Panc1 (cell line): ENCODE data around the gene PAQR7. TPM values are rescaled to one million over a fixed set of nuclear protein-coding genes. Genes with fewer than 3 reads are reported as not detected.

Experiments
- ATAC-seq: fragments of 200-7000 bp; cut with Tn5 transposase; 2 replicates; pipeline ENCODE4 v1.9.1; 2020; ENCODE audit warnings: mild to moderate bottlenecking, moderate library complexity
- BruUV-seq: library from RNA; stranded (reverse); fragments of 400-500 nt; replicated peaks from 2 replicates; lab custom pipeline; 2021; lab: Mats Ljungman, UMichigan
- CTCF ChIA-PET: fragments of 300-600 bp; sonication (Branson Sonifier 250); formaldehyde crosslinking; loops from one replicate; lab custom pipeline; 2022; ENCODE audit warnings: antibody characterized with exemption; lab: Charles Lee
- POLR2A ChIA-PET: fragments of 300-600 bp; sonication (Branson Sonifier 250); formaldehyde crosslinking; loops from one replicate; lab custom pipeline; 2022; ENCODE audit warnings: antibody characterized with exemption; lab: Charles Lee
- DNase-seq: peaks from one replicate; pipeline ENCODE4 v3.0.0-alpha.2; 2010; ENCODE audit warnings: low read depth, low spot score
- H3K27ac ChIP-seq: 2 replicates; pipeline ENCODE4 v1.5.1; 2011; ENCODE audit warnings: mild to moderate bottlenecking, low read length, inconsistent platforms
- H3K27me3 ChIP-seq: fragments of 200-500 bp; sonication (Bioruptor generic); 2 replicates; pipeline ENCODE4 v1.6.0; 2014; ENCODE audit warnings: low read length, inconsistent platforms; ENCODE audit not compliant: control insufficient read depth, insufficient read depth
- H3K36me3 ChIP-seq: fragments of 200-500 bp; sonication (Bioruptor generic); 2 replicates; pipeline ENCODE4 v1.5.1; 2014; ENCODE audit warnings: inconsistent platforms, mild to moderate bottlenecking, low read length, moderate library complexity; ENCODE audit not compliant: control insufficient read depth, insufficient read depth
- H3K4me1 ChIP-seq: 2 replicates; pipeline ENCODE4 v1.5.1; 2011; ENCODE audit warnings: inconsistent platforms, mild to moderate bottlenecking, low read length, moderate library complexity; ENCODE audit not compliant: control insufficient read depth, insufficient read depth
- H3K4me3 ChIP-seq, 2 experiments: 2 replicates each; pipeline ENCODE4 v1.5.1; 2011 to 2012; ENCODE audit warnings: low read depth in 2 of 2, low read length in 2 of 2, mild to moderate bottlenecking in 2 of 2, inconsistent platforms in 1 of 2, moderate library complexity in 1 of 2
- H3K9me3 ChIP-seq: fragments of 200-500 bp; sonication (Bioruptor generic); 2 replicates; pipeline ENCODE4 v1.5.1; 2014; ENCODE audit warnings: low read depth, mild to moderate bottlenecking, inconsistent platforms, low read length, moderate library complexity; ENCODE audit not compliant: control insufficient read depth, insufficient read depth
- CTCF ChIP-seq: fragments of 450-650 bp; IDR thresholded peaks from 2 replicates; pipeline ENCODE4 v1.5.1; 2017; ENCODE audit warnings: mild to moderate bottlenecking
- POLR2AphosphoS5 ChIP-seq: IDR thresholded peaks from 2 replicates; pipeline ENCODE4 v1.6.1; 2012; ENCODE audit warnings: mild to moderate bottlenecking, low read depth, low read length, moderate library complexity
- SIN3A ChIP-seq: IDR thresholded peaks from 2 replicates; pipeline ENCODE4 v1.6.1; 2012; ENCODE audit warnings: low read depth, mild to moderate bottlenecking, low read length, moderate library complexity, borderline replicate concordance; ENCODE audit not compliant: insufficient read depth
- TCF7L2 ChIP-seq: IDR thresholded peaks from 2 replicates; pipeline ENCODE4 v1.6.1; 2011; ENCODE audit warnings: mild to moderate bottlenecking, low read depth, low read length, inconsistent platforms
- in situ Hi-C: cut with HindIII; loops from 2 replicates; pipeline ENCODE4 v1.10.0; 2016; ENCODE audit warnings: low sequenced_read_pairs, low pct_unique_long_range_greater_than_20kb
- intact Hi-C: fragments of 100-400 bp; cut with micrococcal nuclease; formaldehyde crosslinking; loops from one replicate; pipeline ENCODE4 v1.10.0; 2022; ENCODE audit not compliant: unreplicated experiment
- total RNA-seq: library from RNA; stranded (reverse); gene quantifications from one replicate; pipeline ENCODE4 v1.2.1, GENCODE V29; 2021; ENCODE audit not compliant: unreplicated experiment
- TF ChIP-seq, protein P1 (sequence below), 2 experiments: IDR thresholded peaks; 2 replicates each; pipeline ENCODE4 v1.6.1; 2011 to 2012; ENCODE audit warnings: low read depth in 2 of 2, control low read depth in 1 of 2, low read length in 1 of 2, mild to moderate bottlenecking in 1 of 2, moderate library complexity in 1 of 2; ENCODE audit not compliant: insufficient read depth in 1 of 2

The PAQR7 gene
- total RNA-seq, 1 experiment from 2014 or later = 30.9 TPM

DNA sequence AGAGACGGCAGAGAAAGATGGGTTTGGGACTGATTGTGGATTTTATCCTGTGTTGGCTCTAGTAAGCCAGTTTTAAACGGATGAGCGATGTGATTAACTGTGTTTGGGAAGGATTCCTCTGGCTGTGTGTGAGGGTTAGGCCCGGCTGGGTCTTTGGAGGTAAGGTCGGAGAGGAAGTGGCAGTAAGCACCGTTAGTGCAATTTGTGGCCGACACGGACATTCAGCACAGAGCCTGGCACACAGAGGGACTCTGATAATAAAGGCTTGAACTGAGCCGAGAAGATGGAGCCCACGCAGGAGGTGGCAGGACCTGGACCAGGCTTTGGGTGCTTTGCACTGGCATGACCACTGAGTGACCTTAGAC, 54.4 kb downstream of the PAQR7 start:
- Histone ChIP-seq H3K4me1 (peaks cover 30% of the 10 kb centered on the region), H3K27ac (peak overlapping the region; percentile 86), H3K4me3 (peak overlapping the region; percentile 73 to 94), H3K9me3 (no peaks in the 10 kb centered on the region), H3K27me3 (no peaks in the 10 kb centered on the region), H3K36me3 (peaks cover 3% of the 10 kb centered on the region)
- TSS peak; percentile 58 for BruUV-seq
- DNase-seq (no peak), ATAC-seq (peak; percentile 1; the same call in 1 of the 2 replicates)
- ChIA-PET POLR2A (interaction anchor here (1.0 kb wide), 1 partner anchor 179 kb away, joined by 3 read pairs; no protein-coding TSS in a partner anchor), CTCF (no interaction called here)
- in situ Hi-C loops = no loop called here
- TF ChIP-seq CTCF = no peak
- TF ChIP-seq SIN3A = no peak
- no peak for TF ChIP-seq POLR2AphosphoS5
- TF ChIP-seq, protein P1, sequence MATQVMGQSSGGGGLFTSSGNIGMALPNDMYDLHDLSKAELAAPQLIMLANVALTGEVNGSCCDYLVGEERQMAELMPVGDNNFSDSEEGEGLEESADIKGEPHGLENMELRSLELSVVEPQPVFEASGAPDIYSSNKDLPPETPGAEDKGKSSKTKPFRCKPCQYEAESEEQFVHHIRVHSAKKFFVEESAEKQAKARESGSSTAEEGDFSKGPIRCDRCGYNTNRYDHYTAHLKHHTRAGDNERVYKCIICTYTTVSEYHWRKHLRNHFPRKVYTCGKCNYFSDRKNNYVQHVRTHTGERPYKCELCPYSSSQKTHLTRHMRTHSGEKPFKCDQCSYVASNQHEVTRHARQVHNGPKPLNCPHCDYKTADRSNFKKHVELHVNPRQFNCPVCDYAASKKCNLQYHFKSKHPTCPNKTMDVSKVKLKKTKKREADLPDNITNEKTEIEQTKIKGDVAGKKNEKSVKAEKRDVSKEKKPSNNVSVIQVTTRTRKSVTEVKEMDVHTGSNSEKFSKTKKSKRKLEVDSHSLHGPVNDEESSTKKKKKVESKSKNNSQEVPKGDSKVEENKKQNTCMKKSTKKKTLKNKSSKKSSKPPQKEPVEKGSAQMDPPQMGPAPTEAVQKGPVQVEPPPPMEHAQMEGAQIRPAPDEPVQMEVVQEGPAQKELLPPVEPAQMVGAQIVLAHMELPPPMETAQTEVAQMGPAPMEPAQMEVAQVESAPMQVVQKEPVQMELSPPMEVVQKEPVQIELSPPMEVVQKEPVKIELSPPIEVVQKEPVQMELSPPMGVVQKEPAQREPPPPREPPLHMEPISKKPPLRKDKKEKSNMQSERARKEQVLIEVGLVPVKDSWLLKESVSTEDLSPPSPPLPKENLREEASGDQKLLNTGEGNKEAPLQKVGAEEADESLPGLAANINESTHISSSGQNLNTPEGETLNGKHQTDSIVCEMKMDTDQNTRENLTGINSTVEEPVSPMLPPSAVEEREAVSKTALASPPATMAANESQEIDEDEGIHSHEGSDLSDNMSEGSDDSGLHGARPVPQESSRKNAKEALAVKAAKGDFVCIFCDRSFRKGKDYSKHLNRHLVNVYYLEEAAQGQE (IDR thresholded peaks at IDR 0.05; ENCODE audit: insufficient read depth in 1 of 2, low read depth in 2 of 2, low read length in 1 of 2) = no peak
- TF ChIP-seq TCF7L2 = no peak
- intact Hi-C loops = no loop called here

- in situ Hi-C loops = no loop called here
- CTCF ChIA-PET = no interaction called here
These were observed 55.0 kb downstream of the PAQR7 start for GRCh38 chr1:25820247-25821111.

More at GRCh38 chr1:25820247-25821111, 55.0 kb downstream of the PAQR7 start:
- H3K36me3 ChIP-seq = peaks cover 3% of the 10 kb centered on the region
- peak overlapping the region; percentile 86 for H3K27ac ChIP-seq
- intact Hi-C loops = no loop called here
- POLR2A ChIA-PET = interaction anchor here (0.6 to 1.0 kb wide), 3 partner anchors 180 to 254 kb away, joined by 3 read pairs; no protein-coding TSS in a partner anchor
- DNase-seq = no peak
- no peaks in the 10 kb centered on the region for H3K27me3 ChIP-seq
- no TSS peak for BruUV-seq
- H3K9me3 ChIP-seq = no peaks in the 10 kb centered on the region
- peaks cover 30% of the 10 kb centered on the region for H3K4me1 ChIP-seq
- TF ChIP-seq, protein P1 (IDR thresholded peaks at IDR 0.05; ENCODE audit: insufficient read depth in 1 of 2, low read depth in 2 of 2, low read length in 1 of 2) = no peak
- TF ChIP-seq CTCF (no peak), TCF7L2 (no peak), POLR2AphosphoS5 (no peak), SIN3A (no peak; the same call in 1 of the 2 replicates)
- peak overlapping the region; percentile 73 to 94 for H3K4me3 ChIP-seq
- ATAC-seq = peak; percentile 70
